Measurements from ENCODE around the gene SHTN1.

Gene SHTN1

DNA sequence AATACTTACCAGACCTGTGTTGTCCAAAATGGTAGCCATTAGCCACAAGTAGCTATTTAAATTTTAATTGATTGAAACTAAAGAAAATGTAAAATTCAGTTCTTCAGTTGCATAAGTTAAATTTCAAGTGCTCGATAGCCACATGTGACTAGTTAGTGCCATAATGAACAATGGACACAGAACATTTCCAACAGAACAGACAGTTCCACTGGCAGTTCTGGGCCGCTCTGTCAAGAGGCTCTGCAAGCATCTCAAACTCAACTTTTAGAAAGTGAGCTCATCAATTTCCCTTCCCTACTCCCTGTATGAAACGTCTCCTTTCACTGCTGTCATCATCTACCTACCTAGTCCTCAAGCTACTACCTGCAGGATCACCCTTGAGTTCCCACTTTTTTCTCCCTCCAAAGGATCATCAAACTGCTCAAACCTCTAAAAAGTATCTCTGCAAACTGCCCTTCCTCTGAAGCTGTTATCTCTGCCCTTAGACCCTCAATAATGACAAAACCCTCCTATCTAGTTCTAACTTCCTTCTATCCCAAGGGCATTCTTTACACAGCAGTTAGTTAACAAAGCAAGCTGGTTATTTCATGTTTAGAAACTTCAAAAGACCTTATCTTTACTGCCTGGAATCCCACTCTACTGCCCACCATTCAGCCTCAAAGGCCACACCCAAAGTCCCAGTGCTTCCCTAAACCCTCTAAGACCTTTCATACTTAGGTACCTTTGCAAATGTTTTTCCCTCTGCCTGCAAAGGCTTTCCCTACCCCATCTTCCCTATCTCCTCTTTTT is 20.6 kb downstream of the SHTN1 start:
- no peak for DNase-seq (ENCODE audit: low read depth)

DNA sequence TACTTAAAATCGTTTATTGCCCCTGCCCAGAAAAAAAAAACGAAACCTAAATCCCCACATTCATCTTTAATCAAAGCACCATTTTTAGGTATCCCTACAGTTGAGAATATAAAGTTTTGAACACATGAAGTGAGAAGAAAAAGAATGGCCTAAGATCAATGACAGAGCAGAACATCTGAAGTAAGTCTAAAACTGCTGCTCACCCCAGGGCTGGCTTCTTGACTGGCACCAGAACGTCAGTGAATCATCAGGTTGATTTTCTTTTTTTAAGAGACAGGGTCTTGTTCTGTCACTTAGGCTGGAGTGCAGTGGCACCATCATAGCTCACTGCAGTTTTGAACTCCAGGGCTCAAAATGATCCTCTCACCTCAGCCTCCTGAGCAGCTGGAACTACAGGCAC is 24.9 kb downstream of the SHTN1 start:
- no peak for DNase-seq (ENCODE audit: low read depth)

DNA sequence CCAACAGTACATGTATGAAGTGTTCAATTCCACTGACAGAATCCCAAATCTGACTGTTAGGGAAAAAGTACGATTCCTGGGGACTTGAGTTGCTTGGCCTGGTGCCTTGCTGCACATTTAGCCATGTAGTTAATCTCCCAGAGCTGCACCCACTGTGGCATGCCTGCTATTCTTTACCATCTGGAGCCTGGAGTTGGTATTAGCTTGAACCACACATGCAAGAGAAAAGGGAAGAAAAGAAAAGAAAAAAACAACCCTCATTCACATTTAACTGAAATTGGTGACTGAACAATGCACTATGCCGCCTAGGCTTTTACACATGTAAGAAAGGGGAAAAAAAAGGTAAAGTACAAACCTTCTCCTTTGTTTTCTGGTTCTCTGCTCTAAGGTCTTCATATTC is 26.1 kb downstream of the SHTN1 start:
- no peak for DNase-seq (ENCODE audit: low read depth)

DNA sequence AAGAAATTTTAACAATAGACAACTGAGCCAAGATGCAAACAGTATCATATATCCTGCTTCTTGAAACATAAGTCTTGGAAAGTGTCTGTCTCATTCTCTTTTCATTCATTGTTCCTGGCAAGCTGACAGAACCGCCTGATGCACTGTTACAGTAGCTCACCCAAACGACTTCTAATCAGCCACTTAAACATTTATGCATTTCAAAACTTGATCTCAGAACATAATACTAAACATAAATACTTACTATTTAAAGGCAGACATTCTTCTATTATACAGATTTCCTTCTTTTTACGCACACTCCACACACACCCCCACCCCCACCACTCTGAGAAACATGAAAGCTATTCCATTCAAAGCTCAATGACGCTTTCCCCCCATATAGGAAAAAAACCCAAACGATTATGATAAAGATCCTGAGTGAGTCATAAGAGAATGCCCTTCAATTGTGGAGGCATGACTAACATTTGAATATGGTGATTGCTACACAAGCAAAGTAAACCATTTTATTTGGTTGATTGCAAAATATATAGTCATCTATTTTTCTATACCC is 30.5 kb downstream of the SHTN1 start:
- DNase-seq (ENCODE audit: low read depth) = no peak

DNA sequence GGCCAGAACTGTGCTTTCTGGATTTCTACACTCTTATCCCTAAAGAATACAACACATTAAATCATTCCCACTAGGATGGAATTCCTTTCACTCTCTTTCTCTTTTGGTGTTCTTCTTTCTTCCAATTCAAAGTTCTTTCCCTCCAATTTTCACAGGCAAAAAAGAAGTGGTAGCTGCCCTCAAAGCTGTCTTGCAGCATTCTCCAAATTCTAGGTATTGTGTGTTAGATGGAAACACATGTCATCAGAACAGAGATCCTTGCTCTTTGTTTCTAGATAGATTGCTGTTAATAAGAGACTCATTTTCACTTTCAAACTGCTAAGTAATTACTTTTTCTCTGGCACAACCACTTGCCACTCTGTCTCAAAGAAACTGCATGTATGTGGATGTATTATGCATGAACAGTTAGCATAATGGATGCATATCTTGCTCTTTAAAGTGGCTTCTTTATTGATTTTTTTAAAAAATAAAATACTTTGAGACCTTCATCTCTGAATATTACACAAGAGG is 31.0 kb downstream of the SHTN1 start:
- DNase-seq (ENCODE audit: low read depth) = no peak

DNA sequence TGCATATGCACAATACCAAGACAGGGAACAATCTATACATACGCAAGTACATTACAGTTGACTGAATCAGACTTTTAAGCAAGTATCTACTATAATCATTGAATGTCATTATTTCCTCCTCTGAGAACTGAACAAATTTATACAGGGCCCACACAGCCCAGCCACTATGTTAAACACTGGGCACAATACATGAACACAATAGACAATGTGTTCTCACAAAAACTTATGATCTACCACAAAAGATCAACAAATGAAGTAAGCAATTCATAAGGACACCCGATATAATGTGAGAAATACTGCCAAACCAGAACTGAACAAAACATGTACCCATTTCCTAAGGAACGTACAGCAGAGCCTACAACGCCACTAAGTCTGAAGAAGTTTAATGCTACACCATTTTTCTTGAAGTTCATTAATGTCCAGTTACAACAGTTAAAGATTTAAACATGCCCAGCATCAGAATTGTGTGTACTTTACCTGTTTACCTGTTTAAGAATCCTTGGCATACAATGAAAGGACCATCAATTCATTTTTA is 31.5 kb downstream of the SHTN1 start:
- no peak for DNase-seq (ENCODE audit: low read depth)

DNA sequence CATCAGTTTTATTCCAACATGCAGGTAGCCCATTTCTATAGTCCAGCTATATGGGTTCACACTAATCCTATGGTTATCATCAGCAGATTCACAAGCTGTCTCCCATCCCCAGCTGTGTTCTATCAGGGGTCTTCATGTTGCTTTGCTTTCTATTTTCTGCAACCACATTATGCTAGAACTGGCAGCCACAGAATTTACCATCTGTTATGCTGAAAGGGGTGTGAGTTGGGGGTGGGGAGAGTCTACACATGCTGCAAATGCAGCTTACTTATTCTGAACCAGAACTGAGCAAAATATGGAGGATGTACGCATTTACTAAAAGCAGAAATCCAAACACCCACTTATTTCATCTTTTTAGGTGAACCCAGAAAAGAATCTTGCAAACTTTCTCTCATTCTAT is 32.9 kb downstream of the SHTN1 start:
- DNase-seq (ENCODE audit: low read depth) = no peak

DNA sequence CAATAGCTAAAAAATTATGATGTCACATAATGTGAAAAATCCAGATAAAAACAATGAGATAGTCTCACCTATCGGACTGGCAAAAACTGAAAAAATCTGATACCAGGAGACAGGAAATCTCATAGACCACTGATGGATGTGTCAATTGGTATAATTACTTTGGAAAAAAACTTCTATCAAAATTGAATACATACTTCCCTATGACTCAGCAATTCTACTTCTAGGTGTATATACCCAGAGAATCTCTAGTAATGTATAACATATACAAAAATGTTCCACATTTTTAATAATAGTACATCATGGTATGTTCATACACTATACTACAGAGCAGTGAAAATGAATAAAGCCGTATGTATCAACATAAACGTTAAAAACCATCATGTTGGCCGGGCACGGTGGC is 34.9 kb downstream of the SHTN1 start:
- DNase-seq (ENCODE audit: low read depth) = no peak

DNA sequence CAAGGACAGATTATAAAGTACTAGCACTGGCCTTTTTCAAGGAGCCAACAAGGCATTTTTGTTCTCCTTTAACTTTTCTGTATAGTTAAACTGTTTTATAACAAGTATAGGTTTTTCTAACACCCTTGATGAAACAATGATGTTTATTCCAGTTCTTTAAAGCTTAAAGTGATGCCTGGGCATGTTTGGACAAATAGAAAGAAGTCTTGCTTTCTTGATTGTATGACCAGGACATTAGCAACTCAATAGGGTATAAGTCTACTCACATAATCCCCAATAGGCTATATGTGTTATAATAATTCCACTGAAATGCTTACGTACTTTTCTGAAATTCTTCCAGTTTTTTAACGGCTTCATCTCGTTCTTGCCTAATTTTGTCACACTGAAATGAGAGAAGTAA is 36.7 kb downstream of the SHTN1 start:
- DNase-seq (ENCODE audit: low read depth) = no peak

DNA sequence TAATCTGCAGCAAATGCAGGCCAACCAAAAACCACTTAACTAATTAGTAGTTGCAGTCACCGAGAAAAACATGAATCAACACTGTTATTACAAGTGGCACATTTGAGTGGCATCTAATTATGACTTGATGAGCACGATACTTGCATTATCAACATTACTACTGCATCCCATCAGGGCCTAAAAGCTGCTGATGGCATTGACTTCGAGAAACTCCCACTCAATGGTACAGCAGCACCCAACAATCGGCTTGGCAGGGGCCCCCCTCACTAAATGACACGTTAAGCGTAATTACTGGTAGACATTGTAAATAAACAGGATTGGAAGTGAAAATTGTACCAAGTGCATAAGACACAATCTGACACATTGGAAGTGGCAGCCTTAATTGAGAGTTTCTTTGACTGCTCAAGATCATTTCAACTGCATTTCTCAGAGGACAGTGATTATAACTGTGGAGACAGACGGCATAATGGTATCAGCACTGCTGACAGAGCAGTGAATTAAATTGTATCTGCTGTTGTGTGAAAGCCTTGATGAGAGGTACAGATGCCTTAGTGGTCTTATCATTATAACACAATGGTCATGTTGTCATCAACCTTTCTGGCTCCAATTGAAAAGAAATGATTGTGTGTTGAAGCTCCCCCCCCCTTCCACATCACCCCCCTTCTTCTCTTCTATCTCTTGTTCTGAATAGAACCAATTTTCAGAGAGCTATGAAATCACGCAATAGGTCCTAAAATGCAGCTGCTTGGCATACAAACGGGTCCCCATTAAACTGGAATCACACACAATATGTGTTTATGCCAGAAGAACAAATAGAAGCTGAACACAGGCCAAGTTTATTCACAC is 43.4 kb downstream of the SHTN1 start:
- DNase-seq (ENCODE audit: low read depth) = no peak

DNA sequence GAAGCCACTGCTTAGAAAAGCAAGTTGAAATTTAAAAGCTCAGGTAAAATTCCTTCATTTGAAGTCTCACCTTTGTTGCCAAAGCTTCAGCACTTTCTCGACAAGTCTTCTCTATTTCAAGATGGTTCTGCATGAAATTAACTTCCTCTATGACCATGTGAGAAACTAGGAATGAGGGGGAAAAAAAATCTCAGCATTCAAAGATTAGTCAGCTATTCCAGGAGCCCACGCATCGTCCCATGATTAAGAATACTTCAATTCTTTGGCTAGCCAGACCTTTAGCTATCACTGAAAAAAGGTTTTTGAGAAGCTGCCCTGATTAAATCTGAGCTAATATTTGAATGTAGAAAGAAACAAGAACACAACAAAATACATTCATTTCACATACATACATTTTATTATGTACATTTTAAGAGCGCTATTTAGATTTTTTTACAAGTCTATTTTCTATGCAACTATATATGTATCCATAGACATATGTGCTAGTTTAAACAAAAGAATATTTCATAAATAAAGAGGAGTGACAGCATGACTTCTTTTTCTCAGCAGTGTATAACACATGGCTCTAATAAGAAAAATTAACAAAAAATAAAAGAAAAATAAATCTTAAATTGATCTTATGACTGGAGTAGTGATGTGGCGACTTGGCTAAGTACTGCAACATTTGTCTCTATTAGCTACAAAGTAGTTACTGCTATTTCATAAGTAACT is 44.8 kb downstream of the SHTN1 start:
- DNase-seq (ENCODE audit: low read depth) = no peak

DNA sequence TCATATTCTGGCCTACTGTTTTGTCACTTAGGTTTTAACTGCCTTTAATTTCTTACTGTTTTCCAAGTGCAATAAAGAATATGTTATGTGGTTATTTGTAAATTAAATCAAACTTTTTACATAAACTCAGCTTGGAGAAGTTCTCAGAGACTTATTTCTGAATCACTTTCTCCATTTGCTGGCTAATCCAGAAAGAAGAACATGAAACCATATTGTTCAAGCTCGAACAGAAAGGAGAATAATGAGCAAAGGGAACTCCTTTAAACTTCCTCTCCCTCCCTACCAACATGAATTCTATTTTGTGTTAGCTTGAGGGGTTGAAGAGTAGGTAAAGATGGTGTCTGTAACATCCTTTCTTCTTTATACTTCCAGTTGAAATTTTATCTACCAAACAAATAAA is 52.3 kb downstream of the SHTN1 start:
- no peak for DNase-seq (ENCODE audit: low read depth)

DNA sequence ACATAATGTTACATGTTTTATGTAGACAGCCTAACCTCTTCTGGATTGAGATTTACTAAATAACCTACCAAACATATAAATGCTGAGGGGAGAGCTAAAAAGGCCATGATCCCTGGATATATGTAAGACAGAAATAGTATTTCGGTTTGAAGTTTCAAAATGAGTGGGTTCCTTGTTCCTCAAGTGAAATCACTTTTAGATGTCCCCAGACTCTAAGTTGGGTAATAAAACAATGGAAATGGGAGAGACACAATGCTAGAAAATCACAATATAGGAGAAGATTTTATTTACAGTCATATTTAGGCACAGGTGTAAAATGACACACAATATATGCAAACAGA is 56.5 kb downstream of the SHTN1 start:
- no peak for DNase-seq (ENCODE audit: low read depth)

DNA sequence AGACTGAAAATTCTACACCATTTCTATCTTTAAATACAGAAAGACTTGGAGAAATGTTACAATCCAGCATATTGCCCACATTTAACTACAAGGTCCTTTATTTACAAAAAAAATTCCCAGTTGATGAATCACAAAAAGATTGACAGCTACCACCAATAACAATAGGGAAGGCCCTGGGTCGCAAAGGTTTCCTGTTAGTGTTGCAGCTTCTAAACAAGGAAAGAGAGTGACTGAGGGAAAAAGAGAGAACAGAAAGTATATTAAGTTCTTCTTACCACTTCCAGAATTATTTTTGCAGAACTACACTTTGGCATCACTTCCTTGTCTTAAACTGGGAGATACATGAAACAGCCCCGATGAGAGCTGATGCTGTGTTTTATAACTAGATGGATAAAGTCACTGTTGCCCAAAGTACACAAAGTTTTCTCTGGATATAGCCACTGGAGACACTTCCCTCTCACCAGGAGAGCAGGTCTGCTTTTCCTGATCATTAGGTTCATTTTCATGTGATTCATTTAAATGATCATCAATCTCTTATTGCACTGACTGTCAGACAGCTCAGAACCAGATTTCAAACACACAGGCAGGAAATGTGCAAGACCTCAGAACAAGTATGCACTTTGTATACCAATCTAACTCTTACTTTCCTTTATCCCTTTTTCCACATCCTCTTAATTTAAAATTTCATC is 57.0 kb downstream of the SHTN1 start:
- DNase-seq (ENCODE audit: low read depth) = no peak

DNA sequence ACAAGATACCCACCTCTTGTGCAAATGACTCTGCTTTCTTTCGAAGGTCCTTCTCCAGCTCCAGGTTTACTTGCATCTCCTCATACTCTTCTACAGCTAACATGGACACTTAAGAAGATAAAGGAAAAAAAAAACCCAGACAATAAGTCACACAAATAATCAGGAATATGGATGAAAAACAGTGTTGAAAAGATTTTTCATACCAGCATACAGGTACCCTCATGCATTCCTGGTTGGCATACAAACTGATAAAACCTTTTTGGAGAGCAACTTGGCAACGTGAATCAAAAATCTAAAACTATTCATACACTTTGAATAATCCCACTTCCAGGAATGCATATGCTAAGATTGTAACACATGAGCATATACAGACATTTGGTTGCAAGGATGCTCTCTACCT is 60.1 kb downstream of the SHTN1 start:
- DNase-seq (ENCODE audit: low read depth) = no peak

DNA sequence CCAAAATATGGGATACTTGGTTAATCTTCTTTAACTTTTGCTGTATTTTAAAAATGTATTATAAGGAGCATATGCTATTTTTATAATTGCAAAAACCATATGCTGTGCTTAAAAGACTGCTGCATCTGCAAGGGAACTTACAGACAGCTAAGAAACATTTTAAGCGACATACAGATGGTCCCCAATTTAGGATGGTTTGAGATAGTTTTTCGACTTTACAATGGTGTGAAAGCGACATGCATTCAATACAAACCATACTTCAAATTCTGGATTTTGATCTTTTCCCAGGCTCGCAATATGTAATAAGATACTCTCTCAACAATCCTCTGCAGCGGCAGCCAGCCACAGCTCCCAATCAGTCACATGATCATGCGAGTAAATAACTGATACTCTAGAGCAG is 73.2 kb downstream of the SHTN1 start:
- no peak for DNase-seq (ENCODE audit: low read depth)

DNA sequence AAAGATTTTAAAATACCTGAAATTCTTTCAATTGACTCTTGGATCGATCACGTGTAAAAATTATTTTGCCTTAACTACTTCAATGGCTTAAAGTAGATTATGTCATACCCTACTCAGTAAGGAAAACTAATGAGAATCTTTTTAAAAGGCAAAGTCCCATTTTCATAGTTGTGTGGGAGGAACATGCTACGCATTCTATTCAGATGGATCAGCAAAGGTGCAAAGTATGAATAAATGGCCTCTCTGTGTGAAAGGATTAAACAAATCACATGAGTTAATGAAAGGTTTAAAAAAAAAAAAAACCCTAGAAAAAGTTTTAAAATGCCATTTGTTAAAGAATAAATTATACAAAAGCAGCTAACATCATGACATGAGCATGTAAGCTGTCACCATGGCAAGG is 78.6 kb downstream of the SHTN1 start:
- no peak for DNase-seq (ENCODE audit: low read depth)

DNA sequence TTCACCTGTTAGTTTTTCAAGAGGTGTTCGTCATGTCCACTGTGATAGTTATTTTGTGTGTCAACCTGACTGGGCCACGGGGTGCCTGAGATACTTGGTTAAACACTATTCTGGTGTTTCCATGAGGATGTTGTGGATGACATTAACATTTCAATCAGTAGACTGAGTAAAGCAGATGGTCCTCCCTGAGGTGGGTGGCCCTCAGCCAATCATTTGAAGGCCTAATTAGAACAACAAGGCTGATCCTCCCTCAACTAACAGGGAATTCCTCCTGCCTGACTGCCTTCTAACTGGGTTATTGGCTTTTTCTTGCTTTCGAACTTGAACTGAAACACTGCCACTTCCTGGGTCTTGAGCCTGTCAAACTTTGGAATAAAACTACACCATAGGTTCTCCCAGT is 79.9 kb downstream of the SHTN1 start:
- no peak for DNase-seq (ENCODE audit: low read depth)

DNA sequence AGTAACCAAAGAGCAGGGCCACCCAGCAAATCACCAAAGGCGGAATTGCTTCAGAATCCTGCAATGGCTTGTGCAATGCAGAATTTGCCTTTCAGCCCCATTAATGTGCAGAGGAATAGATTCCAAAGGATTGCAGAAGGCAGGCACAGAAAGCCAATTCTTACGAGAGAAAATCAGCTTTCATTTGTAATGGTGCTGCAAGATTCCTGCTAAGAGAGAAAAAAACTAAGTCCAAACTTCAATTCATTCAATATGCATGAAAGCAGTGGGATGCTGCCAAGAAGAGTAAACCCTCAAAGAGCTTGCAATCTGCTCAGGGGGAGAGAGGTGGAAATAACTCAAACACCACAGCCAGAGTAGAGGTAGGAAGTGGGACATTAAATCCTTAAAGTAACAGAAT is 85.3 kb downstream of the SHTN1 start:
- no peak for DNase-seq (ENCODE audit: low read depth)

DNA sequence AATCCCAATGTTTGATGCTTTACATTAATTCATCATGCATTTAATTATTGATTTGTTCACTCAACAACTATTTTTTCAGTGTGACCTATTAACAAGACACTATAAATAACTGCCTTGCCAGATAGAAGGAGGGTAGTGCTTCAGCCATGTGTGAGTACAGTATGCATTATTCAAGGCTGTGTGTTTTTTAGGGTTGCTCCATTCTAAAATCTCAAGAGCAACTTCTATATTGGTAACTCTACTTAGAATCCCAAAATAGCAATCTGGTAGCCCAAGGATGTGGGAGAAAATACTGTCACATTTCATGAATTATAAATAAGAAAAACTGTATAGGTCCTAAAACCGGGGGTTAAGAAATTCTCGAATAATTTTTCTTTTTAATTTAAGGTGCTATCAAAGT is 85.8 kb downstream of the SHTN1 start:
- no peak for DNase-seq (ENCODE audit: low read depth)

DNA sequence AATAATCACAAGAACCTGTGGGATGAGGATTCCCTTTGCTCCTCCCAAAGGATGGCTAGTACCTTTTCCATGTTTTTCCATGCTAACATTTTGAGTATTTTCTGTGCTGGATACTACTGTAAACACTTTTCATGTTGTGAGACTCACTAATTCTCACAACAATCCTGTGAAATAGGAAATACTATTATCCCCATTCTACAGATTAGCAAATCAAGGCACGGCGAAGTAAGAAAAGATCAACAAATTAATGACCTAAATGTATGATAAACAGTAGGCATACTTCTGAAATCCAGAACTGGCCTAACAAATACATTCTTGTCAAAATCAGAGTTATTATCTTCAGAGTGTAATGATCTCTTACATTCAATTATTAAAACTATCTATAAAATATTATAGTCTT is 86.4 kb downstream of the SHTN1 start:
- no peak for DNase-seq (ENCODE audit: low read depth)

DNA sequence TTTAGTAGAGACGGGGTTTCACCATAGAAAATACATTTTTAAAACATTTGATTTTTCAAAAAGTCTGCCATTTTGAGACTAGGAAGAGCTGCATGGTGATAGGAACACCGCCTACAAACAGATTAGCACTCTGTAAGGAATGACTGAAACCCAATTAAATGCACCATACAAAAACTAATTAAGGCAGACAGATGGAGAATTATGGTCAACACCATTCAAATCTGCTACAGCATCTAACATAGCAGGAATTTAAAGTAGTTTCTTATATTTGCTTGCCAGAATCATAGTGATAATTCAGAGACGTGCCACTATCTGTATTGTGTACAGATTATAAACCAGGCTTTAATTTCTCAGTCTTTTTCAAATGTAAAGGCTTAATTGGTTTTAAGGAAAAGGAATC is 87.5 kb downstream of the SHTN1 start:
- DNase-seq (ENCODE audit: low read depth) = no peak
